Measurements from ENCODE around the gene ABCA6.
A peak's percentile ranks its signal among the peaks of the same experiment; 100 is the strongest.

ABCA6 gene

DNA sequence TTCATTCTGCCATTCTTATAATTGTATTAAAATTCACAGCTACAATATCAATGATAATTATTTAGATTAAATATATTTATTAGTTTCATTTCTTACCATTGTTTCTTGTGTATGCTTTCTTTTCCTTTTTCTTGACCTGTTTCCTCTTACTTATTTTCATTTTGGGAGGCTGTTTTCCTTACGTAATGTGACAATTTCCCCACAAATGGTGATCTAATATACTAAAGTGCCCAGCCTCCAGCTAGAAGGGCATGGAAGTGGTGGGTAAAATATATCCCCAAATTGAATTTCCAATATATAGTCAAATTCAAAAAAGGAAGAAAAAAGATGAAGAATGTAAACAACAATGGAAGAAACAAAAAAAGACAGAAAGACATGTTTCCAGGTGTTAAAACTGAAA is 1.5 kb upstream of the ABCA6 start:
- no peak for DNase-seq (ENCODE audit: low read depth, low spot score)
- H3K4me3 ChIP-seq (ENCODE audit: low read depth, low read length): no peak overlapping the region
- in situ Hi-C loops (cut with HindIII; ENCODE audit: low sequenced_read_pairs): no loop called here
- no peak for TF ChIP-seq CTCF (IDR thresholded peaks at IDR 0.05; ENCODE audit: low read depth, low read length)

DNA sequence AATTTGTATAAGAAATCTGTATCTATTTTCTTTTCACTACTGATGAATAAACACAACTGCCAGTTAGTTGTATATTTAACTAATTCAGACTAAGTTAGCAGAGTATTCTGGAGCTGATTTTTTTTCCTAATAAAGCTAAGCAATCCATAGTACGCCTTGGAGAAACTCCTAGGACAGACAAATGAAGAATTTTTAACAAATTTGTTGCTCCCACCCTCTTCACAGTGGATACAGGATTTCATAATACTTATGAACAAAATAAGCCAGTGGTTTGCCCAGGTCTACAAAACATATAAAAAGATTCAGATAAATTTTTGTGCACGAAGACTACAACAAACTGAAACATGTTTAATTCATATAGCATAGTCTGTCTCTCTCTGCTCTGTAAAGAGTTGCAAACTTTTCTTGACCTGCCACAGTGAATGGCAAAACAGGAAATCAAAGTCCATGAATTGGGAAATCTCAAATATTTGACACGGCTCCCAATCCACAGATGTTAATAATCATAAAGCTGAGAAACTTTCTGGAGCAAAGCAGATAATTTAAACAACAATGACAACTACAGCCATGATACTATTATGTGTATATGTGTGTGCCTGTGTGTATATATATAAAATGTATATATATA is 594 bp upstream of the ABCA6 start:
- in situ Hi-C loops (cut with HindIII; ENCODE audit: low sequenced_read_pairs): no loop called here
- DNase-seq (ENCODE audit: low read depth, low spot score): peak; percentile 23
- H3K4me3 ChIP-seq (ENCODE audit: low read depth, low read length): no peak overlapping the region
- no peak for TF ChIP-seq CTCF (IDR thresholded peaks at IDR 0.05; ENCODE audit: low read depth, low read length)

DNA sequence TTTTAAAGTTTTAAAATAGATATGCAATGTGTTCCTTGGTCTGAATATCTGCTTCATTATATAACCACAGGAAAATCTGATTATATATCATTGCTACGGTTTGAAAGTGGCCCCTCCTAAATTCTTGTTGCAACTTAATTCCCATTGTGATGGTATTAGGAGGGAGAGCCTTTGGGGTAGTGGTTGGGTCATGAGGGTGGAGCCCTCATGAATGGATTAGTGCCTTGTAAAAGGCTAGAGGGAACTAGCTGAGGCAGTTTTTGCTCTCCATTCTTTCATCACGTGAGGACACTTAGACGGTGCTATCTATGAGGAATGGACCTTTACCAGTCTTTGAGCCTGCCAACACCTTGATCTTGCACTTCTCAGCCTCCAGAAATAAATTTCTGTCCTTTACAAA is 7.6 kb downstream of the ABCA6 start:
- H3K4me3 ChIP-seq (ENCODE audit: low read depth, low read length): no peak overlapping the region
- in situ Hi-C loops (cut with HindIII; ENCODE audit: low sequenced_read_pairs): no loop called here
- TF ChIP-seq CTCF (IDR thresholded peaks at IDR 0.05; ENCODE audit: low read depth, low read length): no peak
- DNase-seq (ENCODE audit: low read depth, low spot score): no peak

GRCh38 chr17:69130627-69131296 is 10.9 kb downstream of the ABCA6 start:
- in situ Hi-C loops (cut with HindIII; ENCODE audit: low sequenced_read_pairs): no loop called here
- no peak overlapping the region for H3K4me3 ChIP-seq (ENCODE audit: low read depth, low read length)
- no peak for TF ChIP-seq CTCF (IDR thresholded peaks at IDR 0.05; ENCODE audit: low read depth, low read length)
- no peak for DNase-seq (ENCODE audit: low read depth, low spot score)

- in situ Hi-C loops (cut with HindIII; ENCODE audit: low sequenced_read_pairs): no loop called here
- H3K4me3 ChIP-seq (ENCODE audit: low read depth, low read length): no peak overlapping the region
- no peak for TF ChIP-seq CTCF (IDR thresholded peaks at IDR 0.05; ENCODE audit: low read depth, low read length)
- DNase-seq (ENCODE audit: low read depth, low spot score): no peak
Observed at GRCh38 chr17:69123626-69124025, 18.1 kb downstream of the ABCA6 start.

DNA sequence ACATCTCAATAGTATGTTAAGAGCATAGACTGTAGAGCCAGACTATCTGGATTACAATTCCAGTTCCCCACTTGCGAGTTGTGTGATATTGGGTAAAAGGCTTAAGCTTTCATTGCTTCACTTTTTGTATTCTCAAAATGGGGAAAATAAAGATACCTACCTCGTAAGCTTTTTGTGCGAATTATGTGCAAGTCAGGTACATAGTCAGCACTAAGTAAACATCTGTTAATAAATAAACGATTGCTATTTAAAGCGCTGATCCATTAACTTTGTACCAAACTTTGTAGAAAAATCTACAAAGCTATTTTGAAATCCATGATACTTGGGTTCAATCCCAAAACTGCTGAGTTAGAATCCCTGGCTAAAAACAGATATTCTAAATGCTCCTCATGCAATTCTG is 19.6 kb downstream of the ABCA6 start:
- DNase-seq (ENCODE audit: low read depth, low spot score): no peak
- no peak overlapping the region for H3K4me3 ChIP-seq (ENCODE audit: low read depth, low read length)
- in situ Hi-C loops (cut with HindIII; ENCODE audit: low sequenced_read_pairs): no loop called here
- TF ChIP-seq CTCF (IDR thresholded peaks at IDR 0.05; ENCODE audit: low read depth, low read length): no peak

Data from astrocyte of the spinal cord (primary cell).